Ascending aorta (tissue), 2 donors: Measurements from ENCODE around the gene ZNF560. TPM values are rescaled to one million over a fixed set of nuclear protein-coding genes. Genes with fewer than 3 reads are reported as not detected.
A peak's percentile ranks its signal among the peaks of the same experiment; 100 is the strongest.

ENCODE experiments used
- DNase-seq, 2 donors: peaks; one replicate each; pipeline ENCODE4 v3.0.0-alpha.2; 2019; ENCODE audit warnings: low spot score in 2 of 2
- H3K27ac ChIP-seq, 2 donors: fragments of 200-600 bp; sonication (generic); one replicate each; pipeline ENCODE4 v1.5.1; 2016 to 2017; ENCODE audit warnings: mild to moderate bottlenecking in 1 of 2
- H3K27me3 ChIP-seq: fragments of 200-600 bp; sonication (generic); one replicate; pipeline ENCODE4 v1.5.1; 2017
- H3K36me3 ChIP-seq, 2 donors: fragments of 200-600 bp; sonication (generic); one replicate each; pipeline ENCODE4 v1.5.1; 2016
- H3K4me1 ChIP-seq, 2 donors: fragments of 200-600 bp; sonication (generic); one replicate each; pipeline ENCODE4 v1.5.1; 2016 to 2017; ENCODE audit warnings: mild to moderate bottlenecking in 1 of 2
- H3K4me3 ChIP-seq, 2 donors: fragments of 200-600 bp; sonication (generic); one replicate each; pipeline ENCODE4 v1.5.1; 2016 to 2017; ENCODE audit warnings: mild to moderate bottlenecking in 1 of 2
- H3K9me3 ChIP-seq, 2 donors: fragments of 200-600 bp; sonication (generic); one replicate each; pipeline ENCODE4 v1.5.1; 2016
- CTCF ChIP-seq, 3 experiments: fragments of 200-600 bp in 2 of 3; fragments of 450-650 bp in 1 of 3; sonication (generic) in 2 of 3; IDR thresholded peaks; one replicate each; pipeline ENCODE4 v1.5.1; 2016 to 2019; ENCODE audit warnings: antibody characterized with exemption in 3 of 3, mild to moderate bottlenecking in 1 of 3, moderate library complexity in 1 of 3
- intact Hi-C: fragments of 100-400 bp; cut with DNase I; formaldehyde crosslinking; loops from one replicate; pipeline ENCODE4 v1.15.1; 2023
- total RNA-seq: library from RNA; depleted of rRNA; stranded (reverse); fragments of >200 nt; gene quantifications from one replicate; pipeline ENCODE4 v1.1.0, GENCODE V29; 2016

ZNF560 gene
- total RNA-seq, 1 donor from 2014 or later, result not detected

- no peak for DNase-seq
- intact Hi-C loops, result loop anchor here (5.0 kb wide), 3 partner anchors 86 to 256 kb away; partner anchors contain the start of genes ZNF559 and ZNF561
- Histone ChIP-seq H3K4me1 (peaks cover 0 to 8% of the 10 kb centered on the region in 2 donors), H3K27me3 (no peaks in the 10 kb centered on the region), H3K9me3 (peaks cover 37 to 56% of the 10 kb centered on the region in 2 donors), H3K36me3 (peaks cover 54 to 61% of the 10 kb centered on the region in 2 donors), H3K4me3 (no peak overlapping the region), H3K27ac (no peak overlapping the region)
- no peak for TF ChIP-seq CTCF (IDR thresholded peaks at IDR 0.05)
These were observed 37.5 kb upstream of the ZNF560 start for GRCh38 chr19:9535934-9536333.

- Histone ChIP-seq H3K4me3 (peak overlapping the region in 1 of 2 donors; percentile 9), H3K9me3 (peaks cover 77 to 96% of the 10 kb centered on the region in 2 donors), H3K27ac (no peak overlapping the region), H3K4me1 (no peaks in the 10 kb centered on the region), H3K27me3 (no peaks in the 10 kb centered on the region), H3K36me3 (peaks cover 94 to 100% of the 10 kb centered on the region in 2 donors)
- no peak for TF ChIP-seq CTCF (IDR thresholded peaks at IDR 0.05)
- DNase-seq, result no peak
- intact Hi-C loops, result no loop called here
These were observed 33.5 kb upstream of the ZNF560 start for GRCh38 chr19:9531933-9532332.

GRCh38 chr19:9528757-9529336 lies 30.4 kb upstream of the ZNF560 start:
- no peak overlapping the region for H3K27ac ChIP-seq
- peak overlapping the region in 1 of 2 donors; percentile 17 for H3K4me3 ChIP-seq
- intact Hi-C loops, result no loop called here
- H3K27me3 ChIP-seq, result no peaks in the 10 kb centered on the region
- no peak for TF ChIP-seq CTCF (IDR thresholded peaks at IDR 0.05)
- no peak for DNase-seq
- peaks cover 92 to 98% of the 10 kb centered on the region in 2 donors for H3K9me3 ChIP-seq
- H3K4me1 ChIP-seq, result no peaks in the 10 kb centered on the region
- peaks cover 82 to 94% of the 10 kb centered on the region in 2 donors for H3K36me3 ChIP-seq

- no peak for TF ChIP-seq CTCF (IDR thresholded peaks at IDR 0.05)
- no peak overlapping the region for H3K27ac ChIP-seq
- H3K4me3 ChIP-seq, result no peak overlapping the region
- no peak for DNase-seq
- H3K27me3 ChIP-seq, result no peaks in the 10 kb centered on the region
- H3K36me3 ChIP-seq, result peaks cover 36 to 52% of the 10 kb centered on the region in 2 donors
- H3K4me1 ChIP-seq, result no peaks in the 10 kb centered on the region
- intact Hi-C loops, result no loop called here
- H3K9me3 ChIP-seq, result peaks cover 88 to 100% of the 10 kb centered on the region in 2 donors
These were observed 25.6 kb upstream of the ZNF560 start for GRCh38 chr19:9523885-9524474.

- no peaks in the 10 kb centered on the region for H3K27me3 ChIP-seq
- H3K4me1 ChIP-seq, result no peaks in the 10 kb centered on the region
- H3K36me3 ChIP-seq, result no peaks in the 10 kb centered on the region
- peaks cover 14 to 74% of the 10 kb centered on the region in 2 donors for H3K9me3 ChIP-seq
- no peak overlapping the region for H3K27ac ChIP-seq
- intact Hi-C loops, result no loop called here
- no peak overlapping the region for H3K4me3 ChIP-seq
- no peak for DNase-seq
- no peak for TF ChIP-seq CTCF (IDR thresholded peaks at IDR 0.05)
These were observed 8.9 kb upstream of the ZNF560 start for GRCh38 chr19:9507285-9507684.
